GM12892 (cell line): ENCODE results near the gene TK2.

ENCODE experiments used
- POLR2A ChIP-seq: IDR thresholded peaks from 2 replicates; pipeline ENCODE4 v1.6.1; 2011; ENCODE audit warnings: low read depth, low read length, control low read depth
- POLR2AphosphoS5 ChIP-seq: IDR thresholded peaks from 2 replicates; pipeline ENCODE4 v1.6.1; 2011; ENCODE audit warnings: low read depth, low read length, control low read depth
- TAF1 ChIP-seq: IDR thresholded peaks from 2 replicates; pipeline ENCODE4 v1.6.1; 2011; ENCODE audit warnings: low read depth, mild to moderate bottlenecking, control low read depth, low read length, borderline replicate concordance

DNA sequence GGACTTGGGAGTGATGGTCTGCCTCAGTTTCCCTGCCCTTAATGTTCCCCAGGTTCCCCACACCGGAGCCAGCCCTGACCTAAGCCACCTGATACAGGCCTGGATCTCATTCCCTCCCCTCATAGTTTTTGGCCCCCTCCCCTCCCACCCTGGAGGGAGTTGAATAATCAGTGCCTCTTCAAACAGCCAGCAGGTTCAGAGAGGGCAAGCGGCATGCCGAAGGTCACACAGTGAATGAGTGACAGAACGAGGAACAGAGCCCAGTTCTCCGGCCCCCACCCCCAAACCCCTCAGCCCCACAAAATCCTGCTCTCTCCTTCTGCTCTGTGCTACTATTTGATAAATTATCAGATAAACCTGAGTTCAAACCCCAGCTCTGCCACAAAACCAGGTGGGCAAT lies 91.6 kb downstream of the TK2 start:
- TF ChIP-seq POLR2A (no peak), POLR2AphosphoS5 (no peak), TAF1 (no peak)
